MM.1S (cell line): ENCODE measurements around the gene DKC1.

Experiments
- DNase-seq: peaks from one replicate; pipeline ENCODE4 v3.0.0-alpha.2; 2015
- H2AFZ ChIP-seq: fragments of 300-600 bp; sonication (generic); 2 replicates; pipeline ENCODE4 v1.6.0; 2016; ENCODE audit warnings: antibody characterized with exemption, low read length
- H3F3A ChIP-seq: fragments of 300-600 bp; sonication (generic); 2 replicates; pipeline ENCODE4 v1.6.1; 2016; ENCODE audit warnings: mild to moderate bottlenecking, antibody characterized with exemption, low read length, moderate library complexity, mixed read lengths; ENCODE audit not compliant: insufficient read depth
- H3K27ac ChIP-seq: fragments of 300-600 bp; sonication (generic); 2 replicates; pipeline ENCODE4 v1.5.1; 2016; ENCODE audit warnings: mild to moderate bottlenecking, low read length
- H3K27me3 ChIP-seq: fragments of 300-600 bp; sonication (generic); replicated peaks from 2 replicates; pipeline ENCODE4 v1.6.0; 2016; ENCODE audit warnings: low read length; ENCODE audit not compliant: insufficient read depth
- H3K36me3 ChIP-seq: fragments of 300-600 bp; sonication (generic); replicated peaks from 2 replicates; pipeline ENCODE4 v1.6.1; 2016; ENCODE audit warnings: mild to moderate bottlenecking, low read length, mixed read lengths; ENCODE audit not compliant: insufficient read depth
- H3K4me1 ChIP-seq: fragments of 300-600 bp; sonication (generic); 2 replicates; pipeline ENCODE4 v1.6.1; 2016; ENCODE audit warnings: low read length, mixed read lengths
- H3K4me2 ChIP-seq: fragments of 300-600 bp; sonication (generic); 2 replicates; pipeline ENCODE4 v1.6.0; 2016; ENCODE audit warnings: low read depth, low read length
- H3K4me3 ChIP-seq: fragments of 300-600 bp; sonication (generic); 2 replicates; pipeline ENCODE4 v1.5.1; 2016; ENCODE audit warnings: low read length, mixed read lengths
- H3K79me2 ChIP-seq: fragments of 300-600 bp; sonication (generic); 2 replicates; pipeline ENCODE4 v1.6.1; 2016; ENCODE audit warnings: mixed run types, low read length, mixed read lengths
- H3K9ac ChIP-seq: fragments of 300-600 bp; sonication (generic); 2 replicates; pipeline ENCODE4 v1.6.1; 2016; ENCODE audit warnings: low read length, mixed read lengths
- H3K9me2 ChIP-seq: fragments of 300-600 bp; sonication (generic); replicated peaks from 2 replicates; pipeline ENCODE4 v1.6.1; 2016; ENCODE audit warnings: mild to moderate bottlenecking, low read length, mixed read lengths; ENCODE audit not compliant: insufficient read depth
- H3K9me3 ChIP-seq: fragments of 300-600 bp; sonication (generic); replicated peaks from 2 replicates; pipeline ENCODE4 v1.6.1; 2016; ENCODE audit warnings: mild to moderate bottlenecking, low read length, mixed read lengths; ENCODE audit not compliant: insufficient read depth
- H4K20me1 ChIP-seq: fragments of 300-600 bp; sonication (generic); 2 replicates; pipeline ENCODE4 v1.6.1; 2016; ENCODE audit warnings: mild to moderate bottlenecking, low read length, moderate library complexity, mixed read lengths; ENCODE audit not compliant: insufficient read depth
- CTCF ChIP-seq: fragments of 300-600 bp; sonication (generic); IDR thresholded peaks from 2 replicates; pipeline ENCODE4 v1.5.1; 2016; ENCODE audit warnings: antibody characterized with exemption, low read length, mixed read lengths
- EZH2 ChIP-seq: fragments of 300-600 bp; sonication (generic); optimal IDR thresholded peaks from 2 replicates; pipeline ENCODE3; 2017; ENCODE audit warnings: low read depth, mild to moderate bottlenecking, antibody characterized with exemption, low read length, mixed read lengths
- EZH2phosphoT487 ChIP-seq: fragments of 300-600 bp; sonication (generic); IDR thresholded peaks from 2 replicates; pipeline ENCODE4 v1.6.1; 2018; ENCODE audit warnings: antibody characterized with exemption, low read length

DKC1 gene

GRCh38 chrX:154727418-154727817, 35.2 kb upstream of the DKC1 start:
- no peaks in the 10 kb centered on the region for H3K9me3 ChIP-seq
- no peaks in the 10 kb centered on the region for H3K27me3 ChIP-seq
- H3K9ac ChIP-seq, result no peak overlapping the region
- H3K4me2 ChIP-seq, result no peak overlapping the region
- H3K9me2 ChIP-seq, result no peaks in the 10 kb centered on the region
- no peak overlapping the region for H3K4me3 ChIP-seq
- DNase-seq, result no peak
- no peaks in the 10 kb centered on the region for H4K20me1 ChIP-seq
- TF ChIP-seq EZH2phosphoT487, result no peak
- no peak for TF ChIP-seq CTCF
- no peak for TF ChIP-seq EZH2
- no peak overlapping the region for H3K27ac ChIP-seq
- no peaks in the 10 kb centered on the region for H3K79me2 ChIP-seq
- H3K36me3 ChIP-seq, result no peaks in the 10 kb centered on the region
- H3F3A ChIP-seq, result no peaks in the 10 kb centered on the region
- no peak overlapping the region for H2AFZ ChIP-seq
- no peaks in the 10 kb centered on the region for H3K4me1 ChIP-seq

GRCh38 chrX:154727871-154728270, 34.8 kb upstream of the DKC1 start:
- Histone ChIP-seq H3K9me2 (no peaks in the 10 kb centered on the region), H3K79me2 (no peaks in the 10 kb centered on the region), H3K4me1 (no peaks in the 10 kb centered on the region), H3K27me3 (no peaks in the 10 kb centered on the region), H3K27ac (no peak overlapping the region), H3K36me3 (no peaks in the 10 kb centered on the region), H3K9ac (no peak overlapping the region), H2AFZ (no peak overlapping the region), H4K20me1 (no peaks in the 10 kb centered on the region), H3K9me3 (no peaks in the 10 kb centered on the region), H3K4me2 (no peak overlapping the region), H3K4me3 (no peak overlapping the region), H3F3A (no peaks in the 10 kb centered on the region)
- no peak for DNase-seq
- TF ChIP-seq CTCF (no peak), EZH2phosphoT487 (no peak), EZH2 (no peak)

GRCh38 chrX:154728431-154729190, 34.1 kb upstream of the DKC1 start:
- H3K27ac ChIP-seq, result no peak overlapping the region
- H3K4me2 ChIP-seq, result no peak overlapping the region
- no peak overlapping the region for H3K4me3 ChIP-seq

More at GRCh38 chrX:154728431-154729190, 34.1 kb upstream of the DKC1 start:
- Histone ChIP-seq H3K9me3 (no peaks in the 10 kb centered on the region), H2AFZ (no peak overlapping the region), H3K9me2 (no peaks in the 10 kb centered on the region), H3K36me3 (no peaks in the 10 kb centered on the region), H3K79me2 (no peaks in the 10 kb centered on the region), H4K20me1 (no peaks in the 10 kb centered on the region), H3K27me3 (no peaks in the 10 kb centered on the region), H3K4me1 (no peaks in the 10 kb centered on the region), H3K9ac (no peak overlapping the region), H3F3A (no peaks in the 10 kb centered on the region)
- DNase-seq, result no peak
- TF ChIP-seq EZH2phosphoT487, result no peak
- no peak for TF ChIP-seq EZH2
- TF ChIP-seq CTCF, result no peak
